Measurements from ENCODE around the gene PCDHA6.
"Not testable (repeated sequence)": the region's sequence is repeated elsewhere in the genome, so short reads cannot be mapped to it uniquely, and the experiment has no call there.

PCDHA6 gene

DNA sequence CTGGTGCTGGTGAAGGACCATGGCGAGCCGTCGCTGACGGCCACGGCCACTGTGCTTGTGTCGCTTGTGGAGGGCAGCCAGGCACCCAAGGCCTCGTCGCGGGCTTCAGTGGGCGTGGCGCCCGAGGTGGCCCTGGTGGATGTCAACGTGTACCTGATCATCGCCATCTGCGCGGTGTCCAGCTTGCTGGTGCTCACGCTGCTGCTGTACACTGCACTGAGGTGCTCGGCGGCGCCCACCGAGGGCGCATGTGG lies 30.2 kb downstream of the PCDHA6 start:
- DNase-seq = no peak

DNA sequence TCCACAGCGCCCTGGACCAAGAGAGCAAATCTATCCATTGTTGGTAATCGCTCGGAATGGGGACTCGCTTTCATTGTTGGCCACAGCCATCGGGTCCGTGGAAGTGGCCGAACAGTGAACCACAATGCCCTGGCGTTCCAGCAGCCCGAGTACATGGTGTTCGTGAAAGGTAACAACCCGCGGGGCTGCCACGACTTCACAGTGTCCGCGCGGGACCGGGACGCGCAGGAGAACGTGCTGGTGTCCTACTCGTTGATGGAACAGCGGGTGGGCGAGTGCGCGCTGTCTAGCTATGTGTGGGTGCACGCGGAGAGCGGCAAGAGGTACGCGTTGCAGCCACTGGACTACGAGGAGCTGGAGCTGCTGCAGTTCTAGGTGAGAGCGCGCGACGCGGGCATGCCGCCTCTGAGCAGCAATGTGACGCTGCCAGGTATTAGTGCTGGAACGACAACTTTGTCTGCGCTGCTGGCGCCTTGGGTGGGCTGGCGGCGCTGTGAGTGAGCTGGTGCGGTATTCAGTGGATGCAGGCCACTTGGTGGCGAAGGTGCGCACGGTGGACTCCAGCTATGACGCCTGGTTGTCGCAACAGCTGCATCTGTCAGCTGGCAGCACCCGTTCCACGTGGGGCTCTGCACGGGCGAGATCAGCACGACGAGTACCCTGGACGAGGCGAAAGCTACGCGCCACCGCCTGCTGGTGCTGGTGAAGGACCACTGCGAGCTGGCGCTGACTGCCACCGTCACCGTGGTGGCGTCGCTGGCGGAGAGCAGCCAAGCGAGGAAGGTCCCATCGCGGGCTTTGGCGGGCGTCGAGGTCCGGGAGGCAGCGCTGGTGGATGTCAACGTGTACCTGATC lies 34.9 kb downstream of the PCDHA6 start:
- no peak for DNase-seq

DNA sequence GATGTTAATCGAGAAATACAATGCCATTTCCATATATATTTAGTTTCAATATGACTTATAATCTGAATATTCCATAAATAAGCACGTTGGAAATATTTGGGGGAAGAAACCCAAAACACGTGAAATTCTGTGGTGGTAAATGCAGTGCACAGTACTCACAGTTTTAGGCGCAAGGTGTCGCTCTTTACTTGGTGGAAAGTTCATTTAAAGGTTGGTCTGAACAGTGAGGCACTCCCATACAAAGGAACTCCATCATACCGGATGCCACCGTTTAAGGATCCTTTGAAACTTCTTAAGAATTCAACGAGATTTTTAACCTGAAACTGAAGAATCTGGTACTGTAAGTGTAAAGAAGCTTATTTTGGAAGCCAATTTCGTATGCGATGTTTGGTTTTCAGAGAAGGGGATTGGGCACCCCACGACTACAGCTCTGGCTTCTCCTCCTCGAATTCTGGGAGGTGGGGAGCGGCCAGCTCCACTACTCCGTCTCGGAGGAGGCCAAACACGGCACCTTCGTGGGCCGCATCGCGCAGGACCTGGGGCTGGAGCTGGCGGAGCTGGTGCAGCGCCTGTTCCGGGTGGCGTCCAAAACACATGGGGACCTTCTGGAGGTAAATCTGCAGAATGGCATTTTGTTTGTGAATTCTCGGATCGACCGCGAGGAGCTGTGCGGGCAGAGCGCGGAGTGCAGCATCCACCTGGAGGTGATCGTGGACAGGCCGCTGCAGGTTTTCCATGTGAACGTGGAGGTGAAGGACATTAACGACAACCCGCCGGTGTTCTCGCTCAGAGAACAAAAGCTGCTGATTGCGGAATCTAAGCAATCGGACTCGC lies 41.2 kb downstream of the PCDHA6 start, which contains the start of gene PCDHA11:
Gene PCDHA11, plus strand, starts transcription at position 237 of the 834 bp plus-strand sequence. Its CDS starts 147 bp downstream, at position 384.
- DNase-seq = no peak

DNA sequence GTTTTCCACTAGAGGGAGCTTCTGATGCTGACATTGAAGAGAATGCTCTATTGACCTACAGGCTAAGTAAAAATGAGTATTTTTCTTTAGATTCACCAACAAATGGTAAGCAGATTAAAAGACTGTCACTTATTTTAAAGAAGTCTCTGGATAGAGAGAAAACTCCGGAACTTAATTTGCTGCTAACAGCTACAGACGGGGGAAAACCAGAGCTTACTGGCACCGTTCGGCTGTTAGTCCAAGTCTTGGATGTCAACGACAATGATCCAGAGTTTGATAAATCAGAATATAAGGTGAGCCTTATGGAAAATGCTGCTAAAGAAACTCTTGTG lies 41.8 kb downstream of the PCDHA6 start:
- DNase-seq = no peak

DNA sequence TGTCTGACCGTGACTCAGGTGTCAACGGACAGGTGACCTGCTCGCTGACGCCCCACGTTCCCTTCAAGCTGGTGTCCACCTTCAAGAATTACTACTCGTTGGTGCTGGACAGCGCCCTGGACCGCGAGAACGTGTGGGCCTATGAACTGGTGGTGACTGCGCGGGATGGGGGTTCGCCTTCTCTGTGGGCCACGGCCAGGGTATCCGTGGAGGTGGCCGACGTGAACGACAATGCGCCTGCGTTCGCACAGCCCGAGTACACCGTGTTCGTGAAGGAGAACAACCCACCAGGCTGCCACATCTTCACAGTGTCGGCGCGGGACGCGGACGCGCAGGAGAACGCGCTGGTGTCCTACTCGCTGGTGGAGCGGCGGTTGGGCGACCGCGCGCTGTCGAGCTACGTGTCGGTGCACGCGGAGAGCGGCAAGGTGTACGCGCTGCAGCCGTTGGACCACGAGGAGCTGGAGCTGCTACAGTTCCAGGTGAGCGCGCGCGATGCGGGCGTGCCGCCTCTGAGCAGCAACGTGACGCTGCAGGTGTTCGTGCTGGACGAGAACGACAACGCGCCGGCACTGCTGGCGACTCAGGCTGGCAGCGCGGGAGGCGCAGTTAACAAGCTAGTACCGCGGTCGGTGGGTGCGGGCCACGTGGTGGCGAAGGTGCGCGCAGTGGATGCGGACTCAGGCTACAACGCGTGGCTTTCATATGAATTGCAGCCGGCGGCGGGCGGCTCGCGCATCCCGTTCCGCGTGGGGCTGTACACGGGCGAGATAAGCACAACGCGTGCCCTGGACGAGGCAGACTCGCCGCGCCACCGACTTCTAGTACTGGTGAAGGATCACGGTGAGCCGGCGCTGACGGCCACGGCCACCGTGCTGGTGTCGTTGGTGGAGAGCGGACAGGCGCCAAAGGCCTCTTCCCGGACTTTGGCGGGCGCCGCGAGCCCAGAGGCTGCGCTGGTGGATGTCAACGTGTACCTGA lies 42.8 kb downstream of the PCDHA6 start:
- no peak for DNase-seq

DNA sequence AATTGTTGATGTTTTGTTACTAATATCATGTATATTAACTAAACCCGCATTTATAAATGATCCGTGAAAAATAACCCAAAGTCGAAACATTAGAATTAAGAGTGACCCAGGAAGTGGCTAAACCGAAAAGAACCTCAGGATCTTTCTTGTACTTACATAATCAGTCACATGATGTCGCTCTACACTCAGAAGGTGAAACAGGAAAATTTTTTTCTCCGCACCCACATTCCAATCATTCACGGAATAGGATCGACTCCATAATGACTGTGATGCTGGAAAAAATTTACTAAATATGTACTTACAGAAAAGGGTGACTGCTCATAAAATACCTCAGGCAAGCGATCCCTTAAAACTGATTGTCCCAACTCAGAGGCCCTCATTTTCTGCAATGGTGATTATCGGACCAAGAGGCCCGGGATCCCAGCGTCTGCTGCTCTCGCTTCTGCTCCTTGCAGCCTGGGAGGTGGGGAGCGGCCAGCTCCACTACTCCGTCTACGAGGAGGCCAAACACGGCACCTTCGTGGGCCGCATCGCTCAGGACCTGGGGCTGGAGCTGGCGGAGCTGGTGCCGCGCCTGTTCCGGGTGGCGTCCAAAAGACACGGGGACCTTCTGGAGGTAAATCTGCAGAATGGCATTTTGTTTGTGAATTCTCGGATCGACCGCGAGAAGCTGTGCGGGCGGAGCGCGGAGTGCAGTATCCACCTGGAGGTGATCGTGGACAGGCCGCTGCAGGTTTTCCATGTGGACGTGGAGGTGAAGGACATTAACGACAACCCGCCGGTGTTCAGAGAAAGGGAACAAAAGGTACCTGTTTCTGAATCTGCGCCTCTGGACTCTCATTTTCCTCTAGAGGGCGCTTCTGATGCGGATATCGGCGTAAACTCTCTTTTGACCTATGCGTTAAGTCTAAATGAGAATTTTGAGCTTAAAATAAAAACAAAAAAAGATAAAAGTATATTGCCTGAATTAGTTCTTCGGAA lies 47.6 kb downstream of the PCDHA6 start, which contains the start of gene PCDHA12:
Gene PCDHA12, plus strand, starts transcription at position 224 of the 981 bp plus-strand sequence. Its CDS starts 165 bp downstream, at position 389.
- no peak for DNase-seq

DNA sequence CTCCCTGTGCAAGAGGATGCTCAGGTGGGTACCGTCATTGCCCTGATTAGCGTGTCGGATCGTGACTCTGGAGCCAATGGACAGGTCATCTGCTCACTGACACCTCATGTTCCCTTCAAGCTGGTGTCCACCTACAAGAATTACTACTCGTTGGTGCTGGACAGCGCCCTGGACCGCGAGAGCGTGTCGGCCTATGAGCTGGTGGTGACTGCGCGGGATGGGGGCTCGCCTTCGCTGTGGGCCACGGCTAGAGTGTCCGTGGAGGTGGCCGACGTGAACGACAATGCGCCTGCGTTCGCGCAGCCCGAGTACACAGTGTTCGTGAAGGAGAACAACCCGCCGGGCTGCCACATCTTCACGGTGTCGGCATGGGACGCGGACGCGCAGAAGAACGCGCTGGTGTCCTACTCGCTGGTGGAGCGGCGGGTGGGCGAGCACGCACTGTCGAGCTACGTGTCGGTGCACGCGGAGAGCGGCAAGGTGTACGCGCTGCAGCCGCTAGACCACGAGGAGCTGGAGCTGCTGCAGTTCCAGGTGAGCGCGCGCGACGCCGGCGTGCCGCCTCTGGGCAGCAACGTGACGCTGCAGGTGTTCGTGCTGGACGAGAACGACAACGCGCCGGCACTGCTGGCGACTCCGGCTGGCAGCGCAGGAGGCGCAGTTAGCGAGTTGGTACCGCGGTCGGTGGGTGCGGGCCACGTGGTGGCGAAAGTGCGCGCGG lies 48.9 kb downstream of the PCDHA6 start:
- not testable (repeated sequence) for DNase-seq

DNA sequence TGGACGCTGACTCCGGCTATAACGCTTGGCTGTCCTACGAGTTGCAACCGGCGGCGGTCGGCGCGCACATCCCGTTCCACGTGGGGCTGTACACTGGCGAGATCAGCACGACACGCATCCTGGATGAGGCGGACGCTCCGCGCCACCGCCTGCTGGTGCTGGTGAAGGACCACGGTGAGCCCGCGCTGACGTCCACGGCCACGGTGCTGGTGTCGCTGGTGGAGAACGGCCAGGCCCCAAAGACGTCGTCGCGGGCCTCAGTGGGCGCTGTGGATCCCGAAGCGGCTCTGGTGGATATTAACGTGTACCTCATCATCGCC lies 49.5 kb downstream of the PCDHA6 start:
- DNase-seq = no peak

All from CD4-positive, alpha-beta T cell treated with Interleukin-4 for 1 hour (primary cell).